ENCODE results near the gene ABCB8.

ABCB8 gene

DNA sequence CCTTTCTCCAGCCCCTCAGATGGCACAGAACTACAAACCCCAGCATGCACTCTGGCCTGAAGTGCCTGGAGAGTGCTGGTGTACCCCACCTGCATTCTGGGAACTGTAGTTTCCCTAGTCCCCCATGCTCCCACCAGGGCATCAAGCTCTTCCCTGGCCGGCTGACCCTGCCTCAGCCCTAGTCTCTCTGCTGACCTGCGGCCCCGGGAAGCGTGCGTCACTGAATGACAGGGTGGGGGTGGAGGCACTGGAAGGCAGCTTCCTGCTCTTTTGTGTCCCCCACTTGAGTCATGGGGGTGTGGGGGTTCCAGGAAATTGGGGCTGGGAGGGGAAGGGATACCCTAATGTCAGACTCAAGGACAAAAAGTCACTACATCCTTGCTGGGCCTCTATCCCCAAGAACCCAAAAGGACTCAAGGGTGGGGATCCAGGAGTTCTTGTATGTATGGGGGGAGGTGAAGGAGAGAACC lies 35.4 kb upstream of the ABCB8 start:
- peak; percentile 65 for DNase-seq (ENCODE audit: low spot score)
- TF ChIP-seq, protein P1, sequence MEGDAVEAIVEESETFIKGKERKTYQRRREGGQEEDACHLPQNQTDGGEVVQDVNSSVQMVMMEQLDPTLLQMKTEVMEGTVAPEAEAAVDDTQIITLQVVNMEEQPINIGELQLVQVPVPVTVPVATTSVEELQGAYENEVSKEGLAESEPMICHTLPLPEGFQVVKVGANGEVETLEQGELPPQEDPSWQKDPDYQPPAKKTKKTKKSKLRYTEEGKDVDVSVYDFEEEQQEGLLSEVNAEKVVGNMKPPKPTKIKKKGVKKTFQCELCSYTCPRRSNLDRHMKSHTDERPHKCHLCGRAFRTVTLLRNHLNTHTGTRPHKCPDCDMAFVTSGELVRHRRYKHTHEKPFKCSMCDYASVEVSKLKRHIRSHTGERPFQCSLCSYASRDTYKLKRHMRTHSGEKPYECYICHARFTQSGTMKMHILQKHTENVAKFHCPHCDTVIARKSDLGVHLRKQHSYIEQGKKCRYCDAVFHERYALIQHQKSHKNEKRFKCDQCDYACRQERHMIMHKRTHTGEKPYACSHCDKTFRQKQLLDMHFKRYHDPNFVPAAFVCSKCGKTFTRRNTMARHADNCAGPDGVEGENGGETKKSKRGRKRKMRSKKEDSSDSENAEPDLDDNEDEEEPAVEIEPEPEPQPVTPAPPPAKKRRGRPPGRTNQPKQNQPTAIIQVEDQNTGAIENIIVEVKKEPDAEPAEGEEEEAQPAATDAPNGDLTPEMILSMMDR (IDR thresholded peaks at IDR 0.05; ENCODE audit: extremely low read depth, insufficient read depth, missing control alignments) = no peak
- in situ Hi-C loops (cut with MboI; ENCODE audit: low pct_unique_long_range_greater_than_20kb, low sequenced_read_pairs, unreplicated experiment) = no loop called here

DNA sequence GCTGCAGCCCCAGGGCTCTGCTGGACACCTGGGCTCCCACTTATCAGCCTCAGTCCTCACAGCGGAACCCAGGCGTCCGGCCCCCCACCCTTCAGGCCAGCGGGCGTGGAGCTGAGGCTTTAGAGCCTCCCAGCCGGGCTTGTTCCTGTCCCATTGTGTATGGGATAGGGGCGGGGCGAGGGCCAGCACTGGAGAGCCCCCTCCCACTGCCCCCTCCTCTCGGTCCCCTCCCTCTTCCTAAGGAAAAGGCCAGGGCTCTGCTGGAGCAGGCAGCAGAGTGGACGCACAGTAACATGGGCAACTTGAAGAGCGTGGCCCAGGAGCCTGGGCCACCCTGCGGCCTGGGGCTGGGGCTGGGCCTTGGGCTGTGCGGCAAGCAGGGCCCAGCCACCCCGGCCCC lies 34.7 kb upstream of the ABCB8 start:
- in situ Hi-C loops (cut with MboI; ENCODE audit: low pct_unique_long_range_greater_than_20kb, low sequenced_read_pairs, unreplicated experiment) = no loop called here
- TF ChIP-seq, protein P1 (IDR thresholded peaks at IDR 0.05; ENCODE audit: extremely low read depth, insufficient read depth, missing control alignments) = no peak
- DNase-seq (ENCODE audit: low spot score) = no peak

DNA sequence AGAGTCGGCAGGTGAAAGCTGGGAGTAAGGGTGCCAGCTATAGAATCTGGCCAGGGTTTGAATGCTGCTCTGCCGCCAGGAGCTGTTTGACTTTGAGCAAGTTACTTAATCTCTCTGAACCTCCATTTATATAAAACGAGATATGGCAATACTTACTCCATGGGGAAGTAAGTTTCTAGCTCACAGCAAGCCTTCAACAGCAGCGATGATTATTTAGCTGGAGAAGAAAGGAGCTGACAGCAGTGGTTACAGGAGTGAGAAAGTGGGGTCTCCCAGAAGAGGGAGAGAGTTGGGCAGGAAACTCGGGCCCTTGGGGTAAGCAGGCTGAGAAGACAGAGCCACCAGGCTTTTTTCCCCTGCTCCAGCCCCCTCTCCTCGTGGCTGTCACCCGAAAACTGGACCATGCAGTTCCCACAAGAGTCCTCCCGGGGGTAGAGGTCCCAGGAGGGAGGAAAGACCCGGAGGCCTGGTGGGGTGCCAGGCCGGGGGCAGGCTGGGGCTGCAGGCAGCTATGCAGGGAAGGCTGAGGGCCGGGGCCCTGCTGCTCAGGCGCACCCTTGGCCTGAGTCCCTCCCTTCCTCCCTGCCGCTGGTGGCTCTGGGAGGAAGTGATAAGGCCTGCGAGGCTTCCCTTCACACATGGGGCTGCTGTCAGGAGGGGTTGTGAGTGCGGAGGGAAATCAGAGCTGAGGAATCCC lies 34.0 kb upstream of the ABCB8 start:
- in situ Hi-C loops (cut with MboI; ENCODE audit: low pct_unique_long_range_greater_than_20kb, low sequenced_read_pairs, unreplicated experiment) = no loop called here
- DNase-seq (ENCODE audit: low spot score) = no peak
- TF ChIP-seq, protein P1 (IDR thresholded peaks at IDR 0.05; ENCODE audit: extremely low read depth, insufficient read depth, missing control alignments) = no peak

DNA sequence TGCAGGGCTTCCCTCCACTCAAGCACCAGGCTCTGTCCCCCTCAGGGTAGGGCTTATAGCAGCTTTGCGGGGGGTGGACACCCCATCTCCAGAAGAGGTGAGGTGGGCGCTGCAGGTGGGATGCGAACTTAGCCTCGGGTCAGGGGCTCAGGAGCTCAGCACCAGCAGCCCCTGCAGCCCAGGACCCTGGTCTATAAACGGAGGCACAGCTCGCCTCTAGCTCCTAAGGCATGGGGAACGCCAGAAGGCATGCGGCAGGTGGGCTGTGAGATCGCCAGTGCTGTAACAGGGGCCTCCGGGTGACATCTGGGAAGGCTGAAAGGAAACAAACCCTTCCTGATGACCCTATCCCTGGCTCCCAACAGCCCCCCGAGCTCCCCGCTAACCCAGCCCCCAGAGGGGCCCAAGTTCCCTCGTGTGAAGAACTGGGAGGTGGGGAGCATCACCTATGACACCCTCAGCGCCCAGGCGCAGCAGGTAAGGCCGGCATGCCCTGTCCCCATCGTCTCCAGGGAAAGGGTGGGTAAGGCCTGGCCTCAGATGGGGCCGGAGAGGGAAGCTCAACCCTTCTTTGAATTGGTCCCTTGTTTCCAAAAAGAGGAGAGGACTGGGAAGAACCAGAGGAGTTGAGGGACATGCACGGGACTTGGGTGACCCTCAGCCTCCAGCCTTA lies 33.3 kb upstream of the ABCB8 start:
- DNase-seq (ENCODE audit: low spot score) = no peak
- TF ChIP-seq, protein P1 (IDR thresholded peaks at IDR 0.05; ENCODE audit: extremely low read depth, insufficient read depth, missing control alignments) = no peak
- in situ Hi-C loops (cut with MboI; ENCODE audit: low pct_unique_long_range_greater_than_20kb, low sequenced_read_pairs, unreplicated experiment) = no loop called here

DNA sequence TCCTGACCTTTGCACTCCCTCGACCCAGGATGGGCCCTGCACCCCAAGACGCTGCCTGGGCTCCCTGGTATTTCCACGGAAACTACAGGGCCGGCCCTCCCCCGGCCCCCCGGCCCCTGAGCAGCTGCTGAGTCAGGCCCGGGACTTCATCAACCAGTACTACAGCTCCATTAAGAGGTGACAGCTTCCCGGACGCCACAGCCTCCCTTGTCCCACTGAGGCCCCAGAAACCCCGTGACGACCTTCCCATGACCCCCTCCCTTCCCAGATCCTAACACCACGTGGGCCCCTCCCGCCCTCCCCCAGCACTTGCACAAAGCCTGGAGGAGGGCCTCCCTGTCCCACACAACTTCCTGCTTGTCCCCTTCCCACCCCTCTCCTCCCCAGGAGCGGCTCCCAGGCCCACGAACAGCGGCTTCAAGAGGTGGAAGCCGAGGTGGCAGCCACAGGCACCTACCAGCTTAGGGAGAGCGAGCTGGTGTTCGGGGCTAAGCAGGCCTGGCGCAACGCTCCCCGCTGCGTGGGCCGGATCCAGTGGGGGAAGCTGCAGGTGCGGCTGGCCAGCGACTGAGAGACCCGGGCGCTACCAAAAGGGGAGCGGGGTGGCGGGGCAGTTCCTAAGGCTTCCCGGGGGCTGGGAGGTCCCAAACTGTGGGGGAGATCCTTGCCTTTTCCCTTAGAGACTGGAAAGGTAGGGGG lies 31.7 kb upstream of the ABCB8 start:
- TF ChIP-seq, protein P1 (IDR thresholded peaks at IDR 0.05; ENCODE audit: extremely low read depth, insufficient read depth, missing control alignments) = no peak
- no peak for DNase-seq (ENCODE audit: low spot score)
- in situ Hi-C loops (cut with MboI; ENCODE audit: low pct_unique_long_range_greater_than_20kb, low sequenced_read_pairs, unreplicated experiment) = no loop called here

DNA sequence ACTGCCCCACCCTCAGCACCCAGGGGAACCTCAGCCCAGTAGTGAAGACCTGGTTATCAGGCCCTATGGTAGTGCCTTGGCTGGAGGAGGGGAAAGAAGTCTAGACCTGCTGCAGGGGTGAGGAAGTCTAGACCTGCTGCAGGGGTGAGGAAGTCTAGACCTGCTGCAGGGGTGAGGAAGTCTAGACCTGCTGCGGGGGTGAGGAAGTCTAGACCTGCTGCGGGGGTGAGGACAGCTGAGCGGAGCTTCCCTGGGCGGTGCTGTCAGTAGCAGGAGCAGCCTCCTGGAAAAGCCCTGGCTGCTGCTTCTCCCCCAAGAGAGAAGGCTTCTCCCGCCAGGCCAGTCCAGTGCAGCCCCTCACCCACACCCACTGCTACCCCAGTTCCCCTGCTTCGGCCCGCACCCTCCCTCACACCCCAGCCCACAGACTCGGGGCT lies 31.2 kb upstream of the ABCB8 start:
- TF ChIP-seq, protein P1 (IDR thresholded peaks at IDR 0.05; ENCODE audit: extremely low read depth, insufficient read depth, missing control alignments) = no peak
- DNase-seq (ENCODE audit: low spot score) = no peak
- in situ Hi-C loops (cut with MboI; ENCODE audit: low pct_unique_long_range_greater_than_20kb, low sequenced_read_pairs, unreplicated experiment) = no loop called here

Measured in GM13977 (cell line).